ENCODE results near the gene SDC3. TPM values are rescaled to one million over a fixed set of nuclear protein-coding genes. Genes with fewer than 3 reads are reported as not detected.

Gene SDC3
- total RNA-seq, 6 experiments from 2014 or later: 13.8 to 45.7 (median 16.2) TPM

DNA sequence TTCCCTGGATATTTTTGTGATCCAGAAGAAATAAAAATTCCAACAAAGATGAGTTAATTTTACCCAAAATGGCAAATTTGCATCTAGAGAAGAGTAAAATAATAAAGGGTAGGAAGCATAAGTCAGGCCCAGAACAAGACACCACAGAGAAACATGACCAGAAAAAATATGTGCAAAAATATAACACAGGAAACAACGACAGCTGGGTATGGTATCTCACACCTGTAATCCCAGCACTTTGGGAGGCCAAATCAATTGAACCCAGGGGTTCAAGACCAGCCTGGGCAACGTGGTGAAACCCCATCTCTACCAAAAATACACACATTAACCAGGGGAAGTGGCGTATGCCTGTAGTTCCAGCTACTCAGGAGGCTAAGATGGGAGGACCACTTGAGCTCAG is 39.7 kb upstream of the SDC3 start:
- TF ChIP-seq POLR2A (IDR thresholded peaks at IDR 0.05): no peak
- TF ChIP-seq, protein P1, sequence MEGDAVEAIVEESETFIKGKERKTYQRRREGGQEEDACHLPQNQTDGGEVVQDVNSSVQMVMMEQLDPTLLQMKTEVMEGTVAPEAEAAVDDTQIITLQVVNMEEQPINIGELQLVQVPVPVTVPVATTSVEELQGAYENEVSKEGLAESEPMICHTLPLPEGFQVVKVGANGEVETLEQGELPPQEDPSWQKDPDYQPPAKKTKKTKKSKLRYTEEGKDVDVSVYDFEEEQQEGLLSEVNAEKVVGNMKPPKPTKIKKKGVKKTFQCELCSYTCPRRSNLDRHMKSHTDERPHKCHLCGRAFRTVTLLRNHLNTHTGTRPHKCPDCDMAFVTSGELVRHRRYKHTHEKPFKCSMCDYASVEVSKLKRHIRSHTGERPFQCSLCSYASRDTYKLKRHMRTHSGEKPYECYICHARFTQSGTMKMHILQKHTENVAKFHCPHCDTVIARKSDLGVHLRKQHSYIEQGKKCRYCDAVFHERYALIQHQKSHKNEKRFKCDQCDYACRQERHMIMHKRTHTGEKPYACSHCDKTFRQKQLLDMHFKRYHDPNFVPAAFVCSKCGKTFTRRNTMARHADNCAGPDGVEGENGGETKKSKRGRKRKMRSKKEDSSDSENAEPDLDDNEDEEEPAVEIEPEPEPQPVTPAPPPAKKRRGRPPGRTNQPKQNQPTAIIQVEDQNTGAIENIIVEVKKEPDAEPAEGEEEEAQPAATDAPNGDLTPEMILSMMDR (IDR thresholded peaks at IDR 0.05): no peak
- DNase-seq: no peak
- Histone ChIP-seq H3K27ac (no peak overlapping the region), H3K36me3 (peaks cover 3 to 82% (median 35%) of the 10 kb centered on the region in 4 donors), H3K9me3 (no peaks in the 10 kb centered on the region), H3K4me3 (no peak overlapping the region), H3K4me1 (peaks cover 0 to 10% (median 3%) of the 10 kb centered on the region in 4 donors), H3K27me3 (no peaks in the 10 kb centered on the region)
- intact Hi-C loops (cut with DNase I): no loop called here
- 76% methylated on average over 3 of the region's 3 CpGs for WGBS (ENCODE audit: insufficient coverage, low coverage, low lambda C conversion rate, missing lambda C conversion rate)
- no peak for ATAC-seq

DNA sequence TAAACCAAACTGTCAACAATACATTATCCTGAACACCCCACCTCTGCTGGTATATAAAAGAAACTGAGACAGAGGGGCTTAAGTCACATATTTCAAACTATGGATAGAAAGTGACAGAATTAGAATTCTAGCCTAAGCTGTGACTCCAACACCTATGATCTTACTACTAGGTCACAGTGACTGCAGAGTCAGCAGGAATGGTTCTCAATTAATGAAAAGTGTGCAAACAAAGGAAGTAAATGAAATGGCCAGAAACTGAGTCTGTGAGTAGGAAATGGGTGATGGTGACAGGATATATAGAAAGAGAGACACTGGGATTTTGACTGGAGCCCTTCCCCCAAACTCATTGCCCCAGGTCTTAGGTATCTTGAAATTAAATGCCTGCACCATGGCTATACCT is 38.7 kb upstream of the SDC3 start:
- TF ChIP-seq POLR2A (IDR thresholded peaks at IDR 0.05): no peak
- TF ChIP-seq, protein P1 (IDR thresholded peaks at IDR 0.05): no peak
- ATAC-seq: no peak
- no peaks in the 10 kb centered on the region for H3K27me3 ChIP-seq
- DNase-seq: no peak
- H3K36me3 ChIP-seq: peaks cover 0 to 85% (median 35%) of the 10 kb centered on the region in 4 donors
- H3K9me3 ChIP-seq: no peaks in the 10 kb centered on the region
- intact Hi-C loops (cut with DNase I): no loop called here
- H3K27ac ChIP-seq: no peak overlapping the region
- peaks cover 0 to 10% (median 3%) of the 10 kb centered on the region in 4 donors for H3K4me1 ChIP-seq
- no peak overlapping the region for H3K4me3 ChIP-seq

DNA sequence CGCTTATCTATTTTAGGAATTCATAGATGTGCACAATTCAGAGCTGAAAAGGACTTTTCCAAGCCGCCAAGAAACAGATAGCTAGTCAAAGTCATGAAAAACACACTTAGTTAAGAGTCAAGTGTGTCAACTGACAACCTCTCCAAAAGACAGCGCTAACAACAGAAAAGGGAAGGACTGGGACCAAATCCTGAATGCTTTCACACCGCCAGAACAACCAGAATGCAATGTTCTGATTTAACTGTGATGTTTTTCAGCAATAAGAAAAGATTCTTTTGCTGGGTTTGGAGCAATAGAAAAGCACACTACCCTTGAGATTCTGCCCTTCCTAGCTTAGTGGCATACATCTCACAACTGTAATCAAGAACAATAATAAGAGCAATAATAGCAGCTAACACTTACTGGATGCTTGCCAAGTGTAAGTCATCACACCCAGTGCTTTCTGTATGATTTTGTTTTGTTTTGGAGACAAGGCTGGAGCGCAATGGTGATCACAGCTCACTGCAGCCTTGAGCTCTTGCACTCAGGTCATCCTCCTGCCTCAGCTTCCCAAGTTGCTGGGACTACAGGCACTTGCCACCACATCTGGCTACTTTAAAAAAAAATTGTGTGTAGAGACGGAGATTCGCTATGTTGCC is 33.9 kb upstream of the SDC3 start:
- no peak overlapping the region for H3K4me3 ChIP-seq
- intact Hi-C loops (cut with DNase I): no loop called here
- TF ChIP-seq, protein P1 (IDR thresholded peaks at IDR 0.05): no peak
- TF ChIP-seq POLR2A (IDR thresholded peaks at IDR 0.05): no peak
- no peak for DNase-seq
- ATAC-seq: no peak
- WGBS (ENCODE audit: insufficient coverage, low coverage, low lambda C conversion rate, missing lambda C conversion rate): 87% methylated on average over 4 of the region's 7 CpGs
- H3K9me3 ChIP-seq: no peaks in the 10 kb centered on the region
- no peaks in the 10 kb centered on the region for H3K4me1 ChIP-seq
- H3K36me3 ChIP-seq: peaks cover 0 to 88% (median 30%) of the 10 kb centered on the region in 4 donors
- H3K27me3 ChIP-seq: no peaks in the 10 kb centered on the region
- H3K27ac ChIP-seq: no peak overlapping the region

DNA sequence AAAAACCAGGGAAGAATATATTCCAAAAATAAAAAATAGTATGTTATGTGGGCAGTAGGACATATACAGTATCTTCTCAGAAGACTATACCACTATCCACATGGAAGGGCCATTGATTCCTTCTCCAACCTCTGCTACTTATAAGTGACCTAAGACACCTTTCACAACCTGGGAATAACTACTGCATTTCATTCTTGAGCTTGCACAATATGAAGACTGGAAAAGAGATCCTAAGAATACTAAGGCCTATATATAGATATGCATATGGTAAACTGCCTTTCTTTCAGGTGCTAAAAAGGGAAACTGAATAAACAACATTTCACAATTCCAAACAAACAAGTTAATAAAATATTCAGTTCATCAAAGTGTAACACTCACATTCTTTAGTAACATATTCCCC is 32.0 kb upstream of the SDC3 start:
- no peaks in the 10 kb centered on the region for H3K4me1 ChIP-seq
- intact Hi-C loops (cut with DNase I): no loop called here
- H3K36me3 ChIP-seq: peaks cover 0 to 91% (median 32%) of the 10 kb centered on the region in 4 donors
- ATAC-seq (no peak), DNase-seq (no peak)
- H3K4me3 ChIP-seq: no peak overlapping the region
- TF ChIP-seq, protein P1 (IDR thresholded peaks at IDR 0.05): no peak
- TF ChIP-seq POLR2A (IDR thresholded peaks at IDR 0.05): no peak
- no peaks in the 10 kb centered on the region for H3K9me3 ChIP-seq
- H3K27me3 ChIP-seq: no peaks in the 10 kb centered on the region
- H3K27ac ChIP-seq: no peak overlapping the region

Data from right lobe of liver (tissue), 6 donors.